ENCODE results near the gene CFAP99.
"Not testable (repeated sequence)": the region's sequence is repeated elsewhere in the genome, so short reads cannot be mapped to it uniquely, and the experiment has no call there.

Gene CFAP99

DNA sequence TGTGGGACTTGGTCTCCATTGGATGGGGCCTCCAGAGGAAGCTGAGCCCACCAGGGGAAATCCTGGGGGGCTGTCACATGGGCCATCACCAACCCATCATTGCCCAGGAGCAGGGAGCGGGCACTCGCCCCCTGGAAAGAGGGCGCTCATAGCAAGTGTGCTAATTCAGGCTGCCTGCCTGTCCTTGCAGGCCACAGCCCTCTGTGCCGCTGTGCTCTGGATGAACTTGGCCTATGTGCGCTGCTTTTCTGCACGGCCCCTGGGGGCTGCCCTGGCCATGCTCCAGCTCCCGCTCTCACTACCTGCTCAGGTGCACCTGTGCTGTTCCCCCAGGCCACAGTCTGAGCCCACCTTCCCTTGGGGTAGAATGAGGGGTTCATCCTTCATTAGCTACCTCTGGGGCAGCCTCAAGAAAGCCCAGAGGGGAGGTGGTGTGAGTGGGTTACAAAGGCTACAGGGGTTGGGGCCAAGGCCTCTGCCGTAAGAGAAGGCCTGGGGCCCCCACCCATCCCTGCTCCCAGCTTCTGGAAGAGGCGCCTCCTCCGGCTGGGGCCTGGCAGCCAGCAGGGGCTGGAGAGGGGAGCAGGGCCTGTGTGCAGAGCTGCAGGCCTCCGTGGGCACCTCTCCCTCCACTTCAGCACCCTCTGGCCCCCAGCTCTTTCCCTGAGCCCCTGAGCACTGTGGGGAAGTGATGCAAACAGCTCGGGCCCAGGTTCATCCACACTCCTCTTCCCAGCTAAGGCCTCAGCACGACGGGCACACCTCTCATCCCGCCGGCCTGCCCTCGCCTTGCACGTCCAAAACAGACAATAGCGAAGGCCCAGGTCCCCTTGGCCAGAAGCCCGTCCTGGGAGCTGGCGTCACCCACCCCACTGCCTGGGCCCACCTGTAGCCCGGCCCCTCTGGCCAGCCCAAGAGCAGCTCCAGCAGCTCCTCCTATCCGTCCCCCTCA is 8.9 kb downstream of the CFAP99 start:
- no peak for DNase-seq (ENCODE audit: low read depth in 2 of 2, low spot score in 1 of 2)

DNA sequence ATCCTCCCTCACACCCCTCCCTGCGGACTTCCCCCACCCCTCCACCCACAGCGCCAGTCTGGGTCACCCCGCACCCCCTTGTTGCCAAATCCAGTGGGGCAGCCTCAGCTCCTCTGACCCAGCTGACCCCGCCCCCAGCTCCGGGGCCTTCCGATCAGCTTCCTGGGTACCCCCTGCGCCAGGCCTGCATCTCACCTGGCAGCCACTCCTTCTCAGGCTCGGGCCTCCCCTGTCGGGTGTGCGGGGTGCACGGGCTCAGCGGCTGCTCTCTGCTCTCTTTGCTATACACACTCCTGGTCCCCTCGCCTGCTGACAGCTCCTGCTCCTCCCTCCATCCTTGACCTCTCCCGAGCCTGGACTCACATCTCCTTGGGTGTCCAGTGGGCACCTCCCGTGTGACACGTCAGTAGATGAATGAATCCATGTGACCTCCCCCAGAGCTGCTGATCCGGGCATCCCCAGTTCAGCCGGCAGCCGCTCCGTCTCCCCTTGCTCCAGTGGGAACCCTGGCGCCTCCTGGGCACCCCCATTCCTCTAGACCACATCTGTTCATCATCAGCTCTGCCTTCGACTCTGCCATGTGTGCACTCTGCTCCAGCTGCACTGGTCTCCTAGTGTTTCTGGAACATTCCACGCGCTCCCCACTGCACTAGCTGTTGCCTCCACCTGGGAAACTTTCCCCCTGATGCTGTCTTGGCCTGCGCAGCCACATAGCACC is 9.9 kb downstream of the CFAP99 start:
- DNase-seq (ENCODE audit: low read depth in 2 of 2, low spot score in 1 of 2): no peak

GRCh38 chr4:2429945-2430757 is 11.4 kb downstream of the CFAP99 start:
- not testable (repeated sequence) for DNase-seq (ENCODE audit: low read depth in 2 of 2, low spot score in 1 of 2)

GRCh38 chr4:2432004-2432403 is 13.2 kb downstream of the CFAP99 start:
- no peak for DNase-seq (ENCODE audit: low read depth in 2 of 2, low spot score in 1 of 2)

GRCh38 chr4:2432991-2433530 is 14.3 kb downstream of the CFAP99 start:
- DNase-seq (ENCODE audit: low read depth in 2 of 2, low spot score in 1 of 2): no peak

GRCh38 chr4:2433609-2434350 is 15.0 kb downstream of the CFAP99 start:
- DNase-seq (ENCODE audit: low read depth in 2 of 2, low spot score in 1 of 2): no peak

DNA sequence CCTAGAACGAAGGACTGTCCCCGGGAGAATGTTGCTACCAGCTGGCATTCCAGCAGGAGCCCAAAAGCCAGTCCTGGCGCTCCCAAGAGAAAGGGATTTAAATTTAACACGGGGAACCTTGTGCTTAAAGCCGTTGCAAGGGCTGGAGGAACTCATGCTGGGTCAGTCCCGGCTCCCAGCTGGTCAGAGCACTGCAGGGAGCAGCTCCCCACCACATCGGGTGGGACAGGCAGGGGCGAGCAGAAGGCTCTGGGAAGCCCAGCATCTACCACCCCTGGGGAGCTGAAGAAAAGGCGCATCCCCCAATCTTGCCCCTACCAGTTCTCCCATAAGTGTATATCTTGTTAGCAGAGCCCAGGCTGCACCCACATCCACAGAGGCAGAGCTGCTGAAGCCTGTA is 15.7 kb downstream of the CFAP99 start:
- DNase-seq (ENCODE audit: low read depth in 2 of 2, low spot score in 1 of 2): no peak

DNA sequence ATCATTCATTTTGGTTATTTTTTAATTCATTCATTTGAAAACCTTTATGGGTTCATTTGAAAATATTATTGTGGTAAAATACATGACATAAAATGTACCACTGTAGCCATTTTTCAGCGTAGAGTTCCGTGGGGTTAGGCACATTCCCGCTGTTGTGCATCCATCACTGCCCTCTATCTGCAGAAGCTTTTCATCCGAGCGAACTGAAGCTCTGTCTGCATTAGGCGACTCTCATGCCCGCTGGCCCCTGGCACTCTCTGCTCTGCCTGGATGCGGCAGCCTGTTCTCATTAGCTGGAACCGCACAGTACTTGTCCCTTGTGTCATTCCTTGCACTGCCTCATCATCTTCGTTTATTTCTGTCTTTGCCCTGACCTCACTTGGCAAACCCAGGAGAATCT is 17.5 kb downstream of the CFAP99 start:
- no peak for DNase-seq (ENCODE audit: low read depth in 2 of 2, low spot score in 1 of 2)

- DNase-seq (ENCODE audit: low read depth in 2 of 2, low spot score in 1 of 2): no peak
These were observed 18.2 kb downstream of the CFAP99 start for GRCh38 chr4:2436761-2437474.

- DNase-seq (ENCODE audit: low read depth in 2 of 2, low spot score in 1 of 2): no peak
These were observed 18.9 kb downstream of the CFAP99 start for GRCh38 chr4:2437475-2438215.

- DNase-seq (ENCODE audit: low read depth in 2 of 2, low spot score in 1 of 2): no peak
These were observed 20.3 kb downstream of the CFAP99 start for GRCh38 chr4:2438822-2439718.

DNA sequence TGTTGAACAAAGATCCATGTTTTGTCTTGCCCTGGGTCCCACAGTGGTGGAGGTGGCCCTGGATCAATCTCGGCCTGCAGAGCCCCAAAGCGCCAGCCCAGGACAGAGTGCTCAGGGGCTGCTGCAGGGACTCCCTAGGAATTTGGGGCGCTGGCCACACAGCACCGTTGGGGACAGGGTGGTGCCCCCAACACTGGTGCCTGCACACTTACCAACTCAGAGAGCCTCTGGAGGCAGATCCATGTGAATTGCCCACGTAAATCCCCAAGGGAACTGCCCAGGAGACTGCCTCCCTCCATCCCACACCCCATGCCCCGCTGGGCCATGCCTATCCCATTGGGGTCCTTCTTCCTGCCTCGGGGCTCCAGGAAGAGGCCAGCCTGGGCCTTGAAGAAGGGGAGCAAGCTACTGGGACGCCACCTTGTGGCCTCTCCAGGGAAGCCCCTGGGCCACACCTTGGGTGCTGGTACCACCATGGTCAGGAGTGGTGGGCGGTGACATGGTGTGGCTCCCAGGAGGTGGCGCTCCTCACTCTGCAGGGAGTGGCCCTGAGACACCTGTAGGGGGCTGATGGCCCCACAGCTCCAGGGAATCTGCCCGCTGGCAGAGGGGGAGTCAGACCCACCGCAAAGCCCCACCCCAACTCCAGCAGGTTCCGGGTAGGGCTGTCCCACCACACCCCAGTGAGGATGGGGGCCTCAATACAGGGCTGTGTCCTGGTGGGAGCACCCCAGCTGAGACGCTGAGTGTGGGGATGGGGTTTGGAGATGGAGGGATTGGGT is 22.8 kb downstream of the CFAP99 start:
- DNase-seq (ENCODE audit: low read depth in 2 of 2, low spot score in 1 of 2): peak in 1 of 2 donors; percentile 41

- no peak for DNase-seq (ENCODE audit: low read depth in 2 of 2, low spot score in 1 of 2)
These were observed 23.6 kb downstream of the CFAP99 start for GRCh38 chr4:2442175-2442993.

GRCh38 chr4:2443061-2443730 is 24.4 kb downstream of the CFAP99 start:
- no peak for DNase-seq (ENCODE audit: low read depth in 2 of 2, low spot score in 1 of 2)

GRCh38 chr4:2443956-2444740 is 25.4 kb downstream of the CFAP99 start:
- no peak for DNase-seq (ENCODE audit: low read depth in 2 of 2, low spot score in 1 of 2)
